ENCODE data around the gene ZIC3. TPM values are rescaled to one million over a fixed set of nuclear protein-coding genes. Genes with fewer than 3 reads are reported as not detected.

ZIC3 gene
- total RNA-seq (2021; ENCODE audit: unreplicated experiment) (not detected), Bru-seq, nascent RNA (not detected), BruChase-seq, experiment 1, labeled RNA remaining after a 2-hour chase (not detected), BruChase-seq, experiment 2, labeled RNA remaining after a 6-hour chase (not detected)
- polyA plus RNA-seq (2012; ENCODE audit: insufficient read length): not detected
- long read RNA-seq: 0 reads

- Histone ChIP-seq H3K27me3 (ENCODE audit: control insufficient read depth, insufficient read depth, low read length) (no peaks in the 10 kb centered on the region), H3K4me3 (ENCODE audit: low read depth in 2 of 2, low read length in 2 of 2) (no peak within 1 kb of the TSS), H3K27ac (ENCODE audit: low read length) (no peak within 1 kb of the TSS), H3K36me3 (ENCODE audit: control insufficient read depth, insufficient read depth, low read length) (no peaks in the 10 kb centered on the region), H3K4me1 (ENCODE audit: control insufficient read depth, insufficient read depth, low read length) (0 out of 2 replicates have a peak, but pooled peaks cover 3% of the 10 kb centered on the region), H3K9me3 (ENCODE audit: control insufficient read depth, insufficient read depth, low read depth, low read length) (no peaks in the 10 kb centered on the region)
- intact Hi-C loops (cut with micrococcal nuclease; ENCODE audit: unreplicated experiment) (no loop called here), in situ Hi-C loops (cut with HindIII; ENCODE audit: low pct_unique_long_range_greater_than_20kb, low sequenced_read_pairs) (no loop called here)
- TF ChIP-seq CTCF (IDR thresholded peaks at IDR 0.05) (no peak), POLR2AphosphoS5 (IDR thresholded peaks at IDR 0.05; ENCODE audit: low read depth, low read length) (no peak), TCF7L2 (IDR thresholded peaks at IDR 0.05; ENCODE audit: low read depth, low read length) (no peak), SIN3A (IDR thresholded peaks at IDR 0.05; ENCODE audit: borderline replicate concordance, insufficient read depth, low read depth, low read length) (no peak)
- TF ChIP-seq, protein P1, sequence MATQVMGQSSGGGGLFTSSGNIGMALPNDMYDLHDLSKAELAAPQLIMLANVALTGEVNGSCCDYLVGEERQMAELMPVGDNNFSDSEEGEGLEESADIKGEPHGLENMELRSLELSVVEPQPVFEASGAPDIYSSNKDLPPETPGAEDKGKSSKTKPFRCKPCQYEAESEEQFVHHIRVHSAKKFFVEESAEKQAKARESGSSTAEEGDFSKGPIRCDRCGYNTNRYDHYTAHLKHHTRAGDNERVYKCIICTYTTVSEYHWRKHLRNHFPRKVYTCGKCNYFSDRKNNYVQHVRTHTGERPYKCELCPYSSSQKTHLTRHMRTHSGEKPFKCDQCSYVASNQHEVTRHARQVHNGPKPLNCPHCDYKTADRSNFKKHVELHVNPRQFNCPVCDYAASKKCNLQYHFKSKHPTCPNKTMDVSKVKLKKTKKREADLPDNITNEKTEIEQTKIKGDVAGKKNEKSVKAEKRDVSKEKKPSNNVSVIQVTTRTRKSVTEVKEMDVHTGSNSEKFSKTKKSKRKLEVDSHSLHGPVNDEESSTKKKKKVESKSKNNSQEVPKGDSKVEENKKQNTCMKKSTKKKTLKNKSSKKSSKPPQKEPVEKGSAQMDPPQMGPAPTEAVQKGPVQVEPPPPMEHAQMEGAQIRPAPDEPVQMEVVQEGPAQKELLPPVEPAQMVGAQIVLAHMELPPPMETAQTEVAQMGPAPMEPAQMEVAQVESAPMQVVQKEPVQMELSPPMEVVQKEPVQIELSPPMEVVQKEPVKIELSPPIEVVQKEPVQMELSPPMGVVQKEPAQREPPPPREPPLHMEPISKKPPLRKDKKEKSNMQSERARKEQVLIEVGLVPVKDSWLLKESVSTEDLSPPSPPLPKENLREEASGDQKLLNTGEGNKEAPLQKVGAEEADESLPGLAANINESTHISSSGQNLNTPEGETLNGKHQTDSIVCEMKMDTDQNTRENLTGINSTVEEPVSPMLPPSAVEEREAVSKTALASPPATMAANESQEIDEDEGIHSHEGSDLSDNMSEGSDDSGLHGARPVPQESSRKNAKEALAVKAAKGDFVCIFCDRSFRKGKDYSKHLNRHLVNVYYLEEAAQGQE (IDR thresholded peaks at IDR 0.05; ENCODE audit: insufficient read depth in 1 of 2, low read depth in 2 of 2, low read length in 1 of 2): no peak
- POLR2A ChIA-PET: no interaction called here
- ATAC-seq: no peak
- CTCF ChIA-PET: no interaction called here
- no TSS peak for BruUV-seq (replicated peaks)
- DNase-seq (ENCODE audit: low read depth, low spot score): no peak
Measured at GRCh38 chrX:137565921-137566745, at the start of gene ZIC3. ZIC3 (plus strand) TSS chrX:137566127; CDS start chrX:137566692, 565 bp downstream.

DNA sequence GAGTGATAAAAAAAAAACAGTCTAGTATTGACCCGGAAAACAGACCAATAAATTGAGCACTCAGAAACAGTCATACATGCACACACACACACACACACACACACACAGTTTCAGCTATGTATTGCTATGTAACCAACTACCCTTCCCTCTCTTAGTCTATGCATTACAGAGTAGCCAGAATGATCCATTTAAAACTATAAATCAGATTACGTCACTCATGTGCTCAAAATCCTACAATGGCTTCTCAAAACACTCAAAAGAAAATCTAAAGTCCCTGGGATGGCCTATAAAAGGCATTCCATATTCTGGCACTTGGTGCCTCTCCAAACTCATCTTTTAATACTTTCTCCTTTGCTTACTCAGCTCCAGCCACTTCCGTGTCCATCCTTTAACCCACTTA is 46.5 kb upstream of the ZIC3 start:
- no peak for DNase-seq (ENCODE audit: low read depth, low spot score)
- H3K36me3 ChIP-seq (ENCODE audit: control insufficient read depth, insufficient read depth, low read length): no peaks in the 10 kb centered on the region
- intact Hi-C loops (cut with micrococcal nuclease; ENCODE audit: unreplicated experiment) (no loop called here), in situ Hi-C loops (cut with HindIII; ENCODE audit: low pct_unique_long_range_greater_than_20kb, low sequenced_read_pairs) (no loop called here)
- CTCF ChIA-PET: no interaction called here
- BruUV-seq (replicated peaks): no TSS peak
- no peaks in the 10 kb centered on the region for H3K9me3 ChIP-seq (ENCODE audit: control insufficient read depth, insufficient read depth, low read depth, low read length)
- POLR2A ChIA-PET: no interaction called here
- TF ChIP-seq POLR2AphosphoS5 (IDR thresholded peaks at IDR 0.05; ENCODE audit: low read depth, low read length): no peak
- TF ChIP-seq TCF7L2 (IDR thresholded peaks at IDR 0.05; ENCODE audit: low read depth, low read length): no peak
- TF ChIP-seq, protein P1 (IDR thresholded peaks at IDR 0.05; ENCODE audit: insufficient read depth in 1 of 2, low read depth in 2 of 2, low read length in 1 of 2): no peak
- TF ChIP-seq SIN3A (IDR thresholded peaks at IDR 0.05; ENCODE audit: borderline replicate concordance, insufficient read depth, low read depth, low read length): no peak
- no peak for TF ChIP-seq CTCF (IDR thresholded peaks at IDR 0.05)
- H3K27me3 ChIP-seq (ENCODE audit: control insufficient read depth, insufficient read depth, low read length): peaks cover 5% of the 10 kb centered on the region; the same call in 1 of the 2 replicates
- no peak overlapping the region for H3K27ac ChIP-seq (ENCODE audit: low read length)
- no peak for ATAC-seq
- H3K4me3 ChIP-seq (ENCODE audit: low read depth in 2 of 2, low read length in 2 of 2): no peak overlapping the region
- H3K4me1 ChIP-seq (ENCODE audit: control insufficient read depth, insufficient read depth, low read length): no peaks in the 10 kb centered on the region
